GM12874 (cell line): ENCODE measurements around the gene NFASC.

ENCODE experiments used
- TF ChIP-seq, protein P1 (sequence below): IDR thresholded peaks from 2 replicates; pipeline ENCODE4 v1.5.1; 2011; ENCODE audit warnings: low read depth, mild to moderate bottlenecking, control low read depth, low read length, moderate library complexity; ENCODE audit not compliant: insufficient read depth

NFASC gene

DNA sequence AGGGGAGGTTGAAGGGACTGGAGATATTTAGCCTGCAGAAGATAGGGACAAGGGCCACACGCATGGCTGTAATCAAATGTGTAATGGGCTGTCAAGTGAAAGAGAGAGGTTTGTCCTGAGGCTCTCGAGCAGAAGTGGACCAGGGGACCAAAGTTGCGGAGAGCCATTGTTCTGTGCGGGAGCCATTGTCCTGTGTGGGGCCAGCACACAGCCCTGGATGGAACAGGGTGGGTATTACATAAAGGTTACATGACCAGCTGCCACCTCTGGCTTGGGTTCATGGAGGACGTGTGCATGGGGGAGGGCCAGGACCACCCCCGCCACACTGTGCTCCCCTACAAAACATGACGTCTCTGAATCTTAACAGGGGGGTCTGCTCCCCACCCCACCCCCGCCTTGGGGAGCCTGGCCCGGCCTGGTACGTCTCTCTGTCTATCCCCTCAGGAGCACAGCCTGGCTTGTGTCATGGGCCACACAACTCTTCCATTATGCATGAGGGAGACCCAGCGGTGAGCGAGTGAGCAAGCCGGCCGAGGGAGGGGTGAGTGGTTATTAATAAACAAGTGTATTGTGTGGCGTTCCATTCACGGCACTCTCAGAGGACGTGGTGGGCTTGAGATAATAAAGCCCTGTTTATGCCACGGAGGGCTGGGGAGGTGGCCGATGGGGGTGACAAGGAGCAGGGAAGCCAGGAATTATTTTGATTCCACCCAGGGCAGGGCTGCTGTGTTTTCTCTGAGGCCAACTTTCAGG is at the start of gene NFASC:
TSS of gene NFASC (plus strand) at position 703 of the 753 bp plus-strand sequence. CDS start 73,454 bp downstream, outside the sequence.
- TF ChIP-seq, protein P1, sequence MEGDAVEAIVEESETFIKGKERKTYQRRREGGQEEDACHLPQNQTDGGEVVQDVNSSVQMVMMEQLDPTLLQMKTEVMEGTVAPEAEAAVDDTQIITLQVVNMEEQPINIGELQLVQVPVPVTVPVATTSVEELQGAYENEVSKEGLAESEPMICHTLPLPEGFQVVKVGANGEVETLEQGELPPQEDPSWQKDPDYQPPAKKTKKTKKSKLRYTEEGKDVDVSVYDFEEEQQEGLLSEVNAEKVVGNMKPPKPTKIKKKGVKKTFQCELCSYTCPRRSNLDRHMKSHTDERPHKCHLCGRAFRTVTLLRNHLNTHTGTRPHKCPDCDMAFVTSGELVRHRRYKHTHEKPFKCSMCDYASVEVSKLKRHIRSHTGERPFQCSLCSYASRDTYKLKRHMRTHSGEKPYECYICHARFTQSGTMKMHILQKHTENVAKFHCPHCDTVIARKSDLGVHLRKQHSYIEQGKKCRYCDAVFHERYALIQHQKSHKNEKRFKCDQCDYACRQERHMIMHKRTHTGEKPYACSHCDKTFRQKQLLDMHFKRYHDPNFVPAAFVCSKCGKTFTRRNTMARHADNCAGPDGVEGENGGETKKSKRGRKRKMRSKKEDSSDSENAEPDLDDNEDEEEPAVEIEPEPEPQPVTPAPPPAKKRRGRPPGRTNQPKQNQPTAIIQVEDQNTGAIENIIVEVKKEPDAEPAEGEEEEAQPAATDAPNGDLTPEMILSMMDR, result no peak

DNA sequence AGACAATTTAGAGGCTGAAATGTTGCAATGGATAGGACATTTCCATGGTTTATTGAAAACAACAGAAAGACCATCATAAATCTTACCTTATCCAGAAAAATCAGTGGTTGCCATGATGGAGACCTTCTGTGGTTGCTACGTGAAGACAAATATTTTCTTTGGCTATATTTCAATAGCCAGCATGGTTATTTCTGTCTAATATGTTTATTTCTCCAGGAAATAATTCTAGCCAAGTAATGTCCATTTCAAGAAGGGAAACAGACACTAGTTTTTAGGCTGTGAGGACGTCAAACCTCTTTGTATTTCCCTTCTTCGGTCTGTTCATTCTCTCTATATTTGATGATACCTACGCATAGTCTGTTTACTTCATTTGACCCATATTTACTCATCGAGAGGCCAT is 49.2 kb upstream of the NFASC start:
- TF ChIP-seq, protein P1, result no peak

DNA sequence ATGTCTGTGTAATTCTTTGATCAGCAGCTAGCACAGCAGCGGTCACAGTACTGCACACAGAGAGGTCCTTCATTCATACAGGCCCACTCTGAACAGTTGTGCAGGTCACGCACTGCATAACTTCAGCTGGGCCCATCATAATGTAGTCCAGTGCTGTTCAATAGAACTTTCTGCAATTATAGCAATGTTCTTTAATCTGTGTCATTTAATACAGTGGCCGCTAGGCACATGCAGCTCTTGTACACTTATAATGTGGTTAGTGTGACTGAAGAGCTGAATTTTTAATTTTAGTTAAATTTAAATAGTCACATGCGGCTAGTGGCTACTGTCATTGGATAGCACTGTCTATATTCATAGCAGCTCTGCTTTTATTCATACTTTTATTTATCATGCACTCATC is 48.7 kb upstream of the NFASC start:
- TF ChIP-seq, protein P1, result no peak

DNA sequence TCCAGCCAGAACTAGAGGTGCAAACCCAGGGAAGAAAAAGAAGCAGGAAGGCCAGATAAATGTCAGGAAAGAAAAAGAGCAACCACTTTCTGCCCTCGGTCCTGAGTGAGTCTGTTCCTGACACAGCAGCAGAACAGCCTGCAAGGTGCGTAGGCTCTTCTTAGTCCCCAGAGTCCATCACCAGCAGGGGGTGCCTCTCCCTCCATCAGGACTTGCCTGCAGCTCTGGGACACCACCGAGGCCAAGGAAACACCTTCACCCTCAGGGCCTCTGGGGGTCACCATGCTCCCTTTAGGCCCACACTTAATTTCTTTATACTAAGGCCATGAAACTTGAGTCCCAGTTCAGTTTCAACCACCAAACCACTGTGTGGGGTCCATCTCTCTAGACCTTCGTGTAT is 43.7 kb upstream of the NFASC start:
- TF ChIP-seq, protein P1, result peak; percentile 51

DNA sequence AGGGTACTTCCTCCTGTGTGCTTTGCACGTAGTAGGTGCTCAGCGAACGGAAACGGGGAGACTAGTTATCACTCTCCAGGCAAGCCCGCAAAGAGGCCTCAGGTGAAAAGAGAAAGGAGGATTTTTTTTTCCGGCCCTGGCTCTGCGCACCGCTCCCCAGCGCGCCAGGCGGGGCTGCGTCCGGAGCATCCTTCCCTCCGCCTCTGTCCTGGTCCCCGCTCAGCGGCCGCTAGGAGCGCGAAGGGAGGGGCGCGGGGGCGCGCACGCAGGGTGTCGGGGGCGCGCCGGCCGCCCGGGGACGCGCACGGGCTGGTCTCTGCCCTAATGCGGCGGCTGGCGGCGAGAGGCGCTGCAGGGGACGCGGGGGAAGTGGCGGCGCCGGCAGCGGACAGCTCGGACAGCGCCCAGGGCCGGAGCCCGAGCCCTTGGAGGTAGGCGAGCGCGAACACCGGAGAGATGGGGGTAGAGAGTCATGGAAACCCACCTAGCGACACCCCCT is 42.3 kb upstream of the NFASC start:
- TF ChIP-seq, protein P1, result no peak

DNA sequence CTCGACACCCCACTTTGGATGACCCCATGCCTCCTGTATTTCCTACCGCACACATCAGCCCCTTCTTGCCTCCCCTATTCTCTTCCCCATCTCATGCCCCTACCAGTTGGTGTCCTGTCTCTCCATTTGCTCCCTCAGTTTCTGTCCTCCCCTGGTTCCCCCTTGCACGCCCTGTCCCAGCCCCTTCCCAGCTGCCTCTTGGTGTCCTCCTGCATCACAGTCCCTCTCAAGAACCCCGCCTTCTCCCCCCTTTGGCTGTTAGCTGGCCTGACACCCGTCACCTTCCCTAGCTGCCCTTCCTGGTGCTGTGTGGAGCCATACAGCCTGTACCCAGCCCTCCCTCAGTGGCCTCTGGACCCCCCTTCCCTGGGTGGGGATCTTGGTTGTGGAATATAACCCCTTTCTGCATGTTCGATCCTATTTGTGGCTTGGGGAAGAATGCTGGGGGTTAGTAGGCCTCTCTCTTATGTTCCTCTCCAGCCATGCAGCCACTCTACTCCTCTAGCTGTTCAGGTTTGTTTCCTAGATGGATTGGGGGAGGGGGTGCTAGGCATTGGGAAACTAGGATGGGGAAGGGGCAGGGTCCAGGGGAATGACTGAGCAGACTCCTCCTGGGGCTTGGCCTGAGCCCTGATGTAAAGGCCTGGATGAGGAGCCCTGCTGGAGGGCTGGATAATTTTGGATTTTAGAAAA is 41.4 kb upstream of the NFASC start:
- TF ChIP-seq, protein P1, result no peak

DNA sequence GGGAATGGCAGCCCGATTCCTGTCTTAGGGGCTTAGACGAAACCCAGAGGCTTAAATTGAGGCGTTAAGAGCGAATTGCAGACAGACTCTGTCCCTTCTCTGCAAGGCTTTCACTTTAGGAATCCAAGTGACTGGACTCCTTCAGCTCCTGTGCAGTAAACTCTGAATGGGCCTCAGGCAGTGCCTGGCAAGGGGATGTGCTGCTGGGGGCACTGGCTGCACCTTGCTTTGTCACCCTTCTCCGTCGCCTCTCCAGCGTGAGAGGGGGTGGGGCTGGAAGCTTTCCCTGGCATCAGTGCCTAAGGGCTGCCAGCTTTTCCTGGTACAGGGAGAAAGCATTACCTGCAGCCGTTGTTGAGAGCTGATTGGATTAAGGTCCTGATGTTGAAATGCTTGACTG is 39.9 kb upstream of the NFASC start:
- TF ChIP-seq, protein P1, result no peak
